ENCODE results near the gene IFNAR1. TPM values are rescaled to one million over a fixed set of nuclear protein-coding genes. Genes with fewer than 3 reads are reported as not detected.

Gene IFNAR1
- total and polyA plus RNA-seq, 2 donors (not counting 1 experiment from before 2014, with no cell fraction given): 14.8 to 55.7 TPM

GRCh38 chr21:33371366-33371765, 46.6 kb downstream of the IFNAR1 start:
- Histone ChIP-seq H3K4me1 (ENCODE audit: control insufficient read depth in 2 of 2, insufficient read depth in 2 of 2, low read length in 2 of 2) (peaks cover 79 to 86% of the 10 kb centered on the region in 2 donors), H3K79me2 (ENCODE audit: control insufficient read depth, insufficient read depth, low read length) (peaks cover 7% of the 10 kb centered on the region), H3K4me3 (ENCODE audit: control extremely low read depth in 1 of 5, extremely low read depth in 1 of 5, insufficient read depth in 1 of 5, low read depth in 2 of 5, low read length in 4 of 5) (no peak overlapping the region), H3K9ac (ENCODE audit: low read length) (no peak overlapping the region), H3K4me2 (replicated peaks; ENCODE audit: low read depth, low read length, poor library complexity, severe bottlenecking) (peak overlapping the region; percentile 20), H4K20me1 (ENCODE audit: control insufficient read depth, insufficient read depth, low read length, poor library complexity, severe bottlenecking) (no peaks in the 10 kb centered on the region), H3K9me3 (ENCODE audit: control extremely low read depth in 1 of 3, control insufficient read depth in 2 of 3, insufficient read depth in 1 of 3, low read length in 2 of 3) (peaks cover 6 to 40% (median 23%) of the 10 kb centered on the region in 3 donors), H3K27me3 (replicated peaks in 1 of 4; ENCODE audit: control extremely low read depth in 1 of 4, control insufficient read depth in 3 of 4, insufficient read depth in 4 of 4, low read length in 3 of 4) (no peaks in the 10 kb centered on the region), H3K27ac (ENCODE audit: low read length in 2 of 2) (peak overlapping the region; percentile 44 to 74), H3K36me3 (replicated peaks in 1 of 2; ENCODE audit: control extremely low read depth in 1 of 2, control insufficient read depth in 1 of 2, extremely low read depth in 1 of 2, insufficient read depth in 2 of 2, low read length in 1 of 2) (no peaks in the 10 kb centered on the region), H2AFZ (ENCODE audit: insufficient read depth, low read depth, low read length, poor library complexity, severe bottlenecking) (no peak overlapping the region)
- TF ChIP-seq CTCF (IDR thresholded peaks at IDR 0.05) (no peak), EZH2 (IDR thresholded peaks at IDR 0.05; ENCODE audit: borderline replicate concordance, insufficient read depth, low read depth, low read length, poor library complexity, severe bottlenecking) (no peak)
- DNase-seq (no peak), ATAC-seq (ENCODE audit: low read depth) (no peak)
- Mint-ChIP-seq H3K4me3 (no peak overlapping the region), H3K4me1 (peaks cover 67% of the 10 kb centered on the region), H3K9me3 (ENCODE audit: insufficient read depth) (peaks cover 12% of the 10 kb centered on the region), H3K27me3 (no peaks in the 10 kb centered on the region), H3K27ac (peak overlapping the region; percentile 89)
- CTCF ChIA-PET: interaction anchor here (1.8 kb wide), 1 partner anchor 10 kb away, joined by 12 read pairs; no protein-coding TSS in a partner anchor
- no CpG with 5 or more reads among the region's 3 CpGs for WGBS (ENCODE audit: insufficient coverage)
- POLR2A ChIA-PET: interaction anchor here (1.1 kb wide), 1 partner anchor 31 kb away, joined by 3 read pairs; no protein-coding TSS in a partner anchor
- intact Hi-C loops (cut with micrococcal nuclease): no loop called here

GRCh38 chr21:33372582-33372981, 47.8 kb downstream of the IFNAR1 start:
- Mint-ChIP-seq H3K4me1 (peaks cover 69% of the 10 kb centered on the region), H3K9me3 (ENCODE audit: insufficient read depth) (peaks cover 4% of the 10 kb centered on the region), H3K27me3 (no peaks in the 10 kb centered on the region), H3K27ac (peak overlapping the region; percentile 72), H3K4me3 (peak overlapping the region; percentile 23)
- 100% methylated on average over 4 of the region's 12 CpGs for WGBS (ENCODE audit: insufficient coverage)
- ATAC-seq (ENCODE audit: low read depth) (no peak), DNase-seq (peak; percentile 1)
- no peaks in the 10 kb centered on the region for H3K27me3 ChIP-seq (replicated peaks in 1 of 4; ENCODE audit: control extremely low read depth in 1 of 4, control insufficient read depth in 3 of 4, insufficient read depth in 4 of 4, low read length in 3 of 4)
- H4K20me1 ChIP-seq (ENCODE audit: control insufficient read depth, insufficient read depth, low read length, poor library complexity, severe bottlenecking): no peaks in the 10 kb centered on the region
- peak overlapping the region; percentile 26 for H3K4me2 ChIP-seq (replicated peaks; ENCODE audit: low read depth, low read length, poor library complexity, severe bottlenecking)
- CTCF ChIA-PET: interaction anchor here (0.7 to 2.7 kb wide), 3 partner anchors 11 to 72 kb away, joined by 3 to 12 read pairs (median 11); no protein-coding TSS in a partner anchor
- H3K9ac ChIP-seq (ENCODE audit: low read length): no peak overlapping the region
- no peak overlapping the region for H3K4me3 ChIP-seq (ENCODE audit: control extremely low read depth in 1 of 5, extremely low read depth in 1 of 5, insufficient read depth in 1 of 5, low read depth in 2 of 5, low read length in 4 of 5)
- no peak overlapping the region for H2AFZ ChIP-seq (ENCODE audit: insufficient read depth, low read depth, low read length, poor library complexity, severe bottlenecking)
- intact Hi-C loops (cut with micrococcal nuclease): no loop called here
- peaks cover 3 to 28% (median 10%) of the 10 kb centered on the region in 3 donors for H3K9me3 ChIP-seq (ENCODE audit: control extremely low read depth in 1 of 3, control insufficient read depth in 2 of 3, insufficient read depth in 1 of 3, low read length in 2 of 3)
- peaks cover 13% of the 10 kb centered on the region for H3K79me2 ChIP-seq (ENCODE audit: control insufficient read depth, insufficient read depth, low read length)
- TF ChIP-seq CTCF (IDR thresholded peaks at IDR 0.05): no peak
- no peak for TF ChIP-seq EZH2 (IDR thresholded peaks at IDR 0.05; ENCODE audit: borderline replicate concordance, insufficient read depth, low read depth, low read length, poor library complexity, severe bottlenecking)
- H3K27ac ChIP-seq (ENCODE audit: low read length in 2 of 2): peak overlapping the region; percentile 11 to 67
- peaks cover 85 to 92% of the 10 kb centered on the region in 2 donors for H3K4me1 ChIP-seq (ENCODE audit: control insufficient read depth in 2 of 2, insufficient read depth in 2 of 2, low read length in 2 of 2)
- H3K36me3 ChIP-seq (replicated peaks in 1 of 2; ENCODE audit: control extremely low read depth in 1 of 2, control insufficient read depth in 1 of 2, extremely low read depth in 1 of 2, insufficient read depth in 2 of 2, low read length in 1 of 2): no peaks in the 10 kb centered on the region
- POLR2A ChIA-PET: interaction anchor here (0.6 to 1.1 kb wide), 4 partner anchors 14 to 701 kb away, joined by 3 to 4 read pairs (median 4); no protein-coding TSS in a partner anchor
